Hepatocyte (in vitro differentiated cells): ENCODE measurements around the gene PIP4K2C. TPM values are rescaled to one million over a fixed set of nuclear protein-coding genes. Genes with fewer than 3 reads are reported as not detected.

Source experiments
- DNase-seq: peaks from one replicate; pipeline ENCODE4 v3.0.0-alpha.2; 2016; ENCODE audit warnings: low spot score
- H2AFZ ChIP-seq: fragments of 200-600 bp; sonication (generic); 2 replicates; pipeline ENCODE4 v1.6.0; 2016; ENCODE audit warnings: antibody characterized with exemption, mild to moderate bottlenecking
- H3K27ac ChIP-seq: fragments of 200-600 bp; sonication (generic); 2 replicates; pipeline ENCODE4 v1.5.1; 2016; ENCODE audit warnings: mild to moderate bottlenecking
- H3K27me3 ChIP-seq: fragments of 200-600 bp; sonication (generic); 2 replicates; pipeline ENCODE4 v1.6.1; 2016
- H3K36me3 ChIP-seq: fragments of 200-600 bp; sonication (generic); replicated peaks from 2 replicates; pipeline ENCODE4 v1.5.1; 2016; ENCODE audit warnings: low read depth; ENCODE audit not compliant: insufficient read depth
- H3K4me1 ChIP-seq: fragments of 200-600 bp; sonication (generic); 2 replicates; pipeline ENCODE4 v1.5.1; 2016; ENCODE audit warnings: mild to moderate bottlenecking, moderate library complexity; ENCODE audit not compliant: insufficient read depth
- H3K4me2 ChIP-seq: fragments of 200-600 bp; sonication (generic); 2 replicates; pipeline ENCODE4 v1.6.0; 2016
- H3K4me3 ChIP-seq: fragments of 200-600 bp; sonication (generic); 2 replicates; pipeline ENCODE4 v1.5.1; 2016; ENCODE audit warnings: mild to moderate bottlenecking
- H3K79me2 ChIP-seq: fragments of 200-600 bp; sonication (generic); 2 replicates; pipeline ENCODE4 v1.6.0; 2017; ENCODE audit warnings: mild to moderate bottlenecking
- H3K9me2 ChIP-seq: fragments of 200-600 bp; sonication (generic); replicated peaks from 2 replicates; pipeline ENCODE4 v1.6.0; 2017; ENCODE audit warnings: mild to moderate bottlenecking; ENCODE audit not compliant: insufficient read depth
- H3K9me3 ChIP-seq: fragments of 200-600 bp; sonication (generic); 2 replicates; pipeline ENCODE4 v1.5.1; 2016; ENCODE audit warnings: low read depth, mild to moderate bottlenecking
- H4K20me1 ChIP-seq: fragments of 200-600 bp; sonication (generic); 2 replicates; pipeline ENCODE4 v1.6.0; 2016; ENCODE audit warnings: mild to moderate bottlenecking; ENCODE audit not compliant: insufficient read depth, poor library complexity, severe bottlenecking
- CTCF ChIP-seq: fragments of 200-600 bp; sonication (generic); IDR thresholded peaks from 2 replicates; pipeline ENCODE4 v1.5.1; 2016; ENCODE audit warnings: antibody characterized with exemption, mild to moderate bottlenecking; ENCODE audit not compliant: poor library complexity
- EZH2 ChIP-seq: fragments of 200-600 bp; sonication (generic); IDR thresholded peaks from 2 replicates; pipeline ENCODE4 v1.6.1; 2016; ENCODE audit warnings: antibody characterized with exemption, mild to moderate bottlenecking, borderline replicate concordance
- EZH2phosphoT487 ChIP-seq: fragments of 200-600 bp; sonication (generic); IDR thresholded peaks from one replicate; pipeline ENCODE4 v1.6.1; 2018; ENCODE audit warnings: antibody characterized with exemption, mild to moderate bottlenecking, low read depth, moderate library complexity; ENCODE audit not compliant: unreplicated experiment, severe bottlenecking
- WGBS: methylation state at CpG from one replicate; pipeline ENCODE4 v1.1.6; 2016; ENCODE audit warnings: low lambda C conversion rate; ENCODE audit errors: missing lambda C conversion rate; 5-methylcytosine and 5-hydroxymethylcytosine counted together
- polyA plus RNA-seq: library from polyadenylated mRNA; unstranded; fragments of >200 nt; fragmentation: Nextera tagmentation; extraction: Ambion mirVana; gene quantifications from 2 replicates; pipeline ENCODE4 v1.2.1, GENCODE V29; 2016
- total RNA-seq: library from RNA; depleted of rRNA; stranded (reverse); fragments of >200 nt; gene quantifications from 2 replicates; pipeline ENCODE4 v1.2.3, GENCODE V29; 2014

The PIP4K2C gene
- total and polyA plus RNA-seq, 2 experiments from 2014 or later, result 32.3 to 41.6 TPM

GRCh38 chr12:57593187-57593586 is 2.2 kb downstream of the PIP4K2C start:
- Histone ChIP-seq H3K27me3 (peaks cover 5% of the 10 kb centered on the region), H3K4me1 (no peaks in the 10 kb centered on the region), H3K79me2 (peaks cover 30% of the 10 kb centered on the region), H3K4me2 (peak overlapping the region; percentile 89), H3K27ac (no peak overlapping the region), H3K4me3 (no peak overlapping the region), H3K9me2 (no peaks in the 10 kb centered on the region), H3K36me3 (no peaks in the 10 kb centered on the region), H3K9me3 (no peaks in the 10 kb centered on the region), H4K20me1 (no peaks in the 10 kb centered on the region), H2AFZ (no peak overlapping the region)
- no peak for DNase-seq
- TF ChIP-seq EZH2, result no peak
- TF ChIP-seq EZH2phosphoT487, result no peak
- no peak for TF ChIP-seq CTCF
- WGBS, result 78% methylated on average over 4 of the region's 4 CpGs

GRCh38 chr12:57600395-57600794 is 9.4 kb downstream of the PIP4K2C start:
- H3K27ac ChIP-seq, result no peak overlapping the region
- DNase-seq, result no peak
- WGBS, result 86% methylated on average over 2 of the region's 2 CpGs
- no peaks in the 10 kb centered on the region for H3K79me2 ChIP-seq
- H3K4me3 ChIP-seq, result no peak overlapping the region
- no peak overlapping the region for H2AFZ ChIP-seq
- H3K9me2 ChIP-seq, result no peaks in the 10 kb centered on the region
- no peak overlapping the region for H3K4me2 ChIP-seq
- no peaks in the 10 kb centered on the region for H3K9me3 ChIP-seq
- H3K36me3 ChIP-seq, result no peaks in the 10 kb centered on the region
- H4K20me1 ChIP-seq, result no peaks in the 10 kb centered on the region
- TF ChIP-seq EZH2 (no peak), CTCF (no peak), EZH2phosphoT487 (no peak)
- no peaks in the 10 kb centered on the region for H3K27me3 ChIP-seq
- H3K4me1 ChIP-seq, result peaks cover 14% of the 10 kb centered on the region

GRCh38 chr12:57602544-57602943 is 11.6 kb downstream of the PIP4K2C start:
- Histone ChIP-seq H3K4me3 (no peak overlapping the region), H3K27me3 (no peaks in the 10 kb centered on the region), H4K20me1 (no peaks in the 10 kb centered on the region), H2AFZ (no peak overlapping the region), H3K4me1 (peaks cover 19% of the 10 kb centered on the region), H3K27ac (no peak overlapping the region), H3K4me2 (no peak overlapping the region), H3K79me2 (no peaks in the 10 kb centered on the region), H3K9me3 (no peaks in the 10 kb centered on the region), H3K36me3 (no peaks in the 10 kb centered on the region), H3K9me2 (no peaks in the 10 kb centered on the region)
- TF ChIP-seq EZH2, result no peak
- TF ChIP-seq CTCF, result no peak
- TF ChIP-seq EZH2phosphoT487, result no peak
- no peak for DNase-seq

- H3K4me1 ChIP-seq, result peaks cover 19% of the 10 kb centered on the region
- no peaks in the 10 kb centered on the region for H4K20me1 ChIP-seq
- no peak overlapping the region for H2AFZ ChIP-seq
- no peak for DNase-seq
- no peaks in the 10 kb centered on the region for H3K36me3 ChIP-seq
- H3K9me3 ChIP-seq, result no peaks in the 10 kb centered on the region
- no peak overlapping the region for H3K4me3 ChIP-seq
- 73% methylated on average over 2 of the region's 2 CpGs for WGBS
- no peaks in the 10 kb centered on the region for H3K9me2 ChIP-seq
- H3K27me3 ChIP-seq, result no peaks in the 10 kb centered on the region
- TF ChIP-seq EZH2phosphoT487 (no peak), EZH2 (no peak), CTCF (no peak)
- peak overlapping the region; percentile 59 for H3K27ac ChIP-seq
- H3K4me2 ChIP-seq, result peak overlapping the region; percentile 93
- no peaks in the 10 kb centered on the region for H3K79me2 ChIP-seq
Measured at GRCh38 chr12:57603324-57603723, 12.3 kb downstream of the PIP4K2C start.
